NCI-H146 (cell line): ENCODE results near the gene ARSI.

Experiments
- DNase-seq: peaks from one replicate; lab custom pipeline; 2025; lab: John Stamatoyannopoulos, UW

The ARSI gene

GRCh38 chr5:150307617-150308426, 5.1 kb upstream of the ARSI start:
- no peak for DNase-seq

DNA sequence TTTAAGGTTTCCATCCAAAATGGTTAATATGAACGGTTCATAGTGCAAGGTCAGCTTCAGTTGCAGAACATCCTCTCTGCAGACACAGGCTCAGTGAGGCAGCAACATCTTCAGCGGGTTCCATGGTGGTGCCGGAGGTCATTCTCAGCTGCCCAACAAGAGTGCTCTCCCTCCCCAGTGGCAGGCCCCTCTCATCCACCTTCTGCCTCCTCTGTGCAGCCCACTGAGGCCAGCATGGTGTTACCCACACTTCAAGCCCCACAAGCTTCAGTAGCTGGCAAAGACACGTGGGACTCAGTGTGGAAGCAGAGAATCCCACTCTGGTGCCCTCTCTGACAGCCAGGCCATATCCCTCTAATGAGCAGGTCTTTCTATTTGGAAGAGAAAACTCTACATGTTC, 4.1 kb upstream of the ARSI start:
- no peak for DNase-seq

- no peak for DNase-seq
Observed at GRCh38 chr5:150305557-150305956, 2.9 kb upstream of the ARSI start.

DNA sequence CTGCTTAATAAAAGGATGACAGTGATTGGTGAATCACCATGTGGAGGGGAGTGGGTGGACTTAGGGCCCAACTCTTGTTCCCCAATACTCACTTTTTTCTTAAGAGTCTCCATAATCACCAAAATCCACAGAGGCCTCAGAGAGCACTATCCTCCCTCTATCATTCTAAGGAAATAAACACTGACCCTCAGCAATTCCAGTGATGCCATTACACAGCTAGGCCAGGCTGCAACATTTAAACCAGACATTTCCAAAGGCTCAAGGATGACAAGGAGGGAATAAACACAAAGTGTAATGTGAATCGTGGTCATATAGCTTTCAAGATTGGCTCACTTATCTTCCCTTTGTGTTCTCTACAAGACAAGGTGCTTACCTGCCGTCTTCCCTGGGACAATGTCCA, 2.4 kb upstream of the ARSI start:
- DNase-seq = no peak

DNA sequence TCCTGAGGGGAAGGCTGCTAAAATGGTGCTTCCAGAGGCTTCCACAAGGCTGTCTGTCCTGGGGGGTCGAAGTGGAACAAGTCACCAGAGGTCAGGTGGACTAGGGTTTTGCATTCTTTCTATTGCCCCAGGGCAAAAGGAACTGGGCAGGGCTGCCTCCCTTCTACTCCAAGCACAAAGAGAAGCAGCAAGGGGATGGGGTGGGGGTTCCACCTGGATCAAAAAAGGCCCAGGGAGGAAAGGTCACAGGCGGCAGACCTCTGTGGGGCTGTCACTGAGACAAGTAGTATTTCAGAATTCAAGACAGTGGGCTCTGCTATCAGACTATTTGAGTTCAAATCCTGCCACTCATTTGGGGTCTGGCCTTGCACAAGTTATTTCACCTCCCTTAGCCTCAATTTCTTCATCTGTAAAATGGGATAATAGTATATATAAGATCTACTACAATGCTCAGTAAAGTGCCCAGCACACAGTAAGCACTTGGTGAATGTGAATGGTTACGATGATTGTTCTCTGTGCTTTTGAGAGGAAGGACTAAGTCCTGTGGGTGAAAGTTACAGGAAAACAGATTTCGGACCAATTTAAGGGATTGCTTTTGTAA, 1.9 kb upstream of the ARSI start:
- no peak for DNase-seq

GRCh38 chr5:150303660-150304386, 1.1 kb upstream of the ARSI start:
- DNase-seq = no peak

GRCh38 chr5:150303070-150303615, 438 bp upstream of the ARSI start:
- DNase-seq = no peak

DNA sequence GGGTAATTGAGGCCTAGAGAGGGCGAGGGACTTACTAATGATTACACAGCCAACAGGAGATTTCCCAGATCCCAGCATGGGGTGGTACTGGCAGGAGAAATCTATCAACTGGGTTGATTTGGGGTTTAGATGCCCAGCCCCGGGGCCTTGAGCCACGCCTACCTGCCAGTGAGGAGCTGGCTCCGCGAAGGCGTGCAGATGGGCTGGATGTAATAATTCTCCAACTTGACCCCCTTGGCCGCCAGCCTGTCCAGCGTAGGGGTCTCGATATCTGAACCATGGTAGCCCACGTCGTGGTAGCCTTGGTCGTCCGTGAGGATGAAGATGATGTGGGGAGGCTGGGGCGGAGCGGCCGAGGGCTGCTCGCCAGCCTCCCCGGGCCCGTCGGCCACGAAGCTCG, 804 bp downstream of the ARSI start:
- no peak for DNase-seq

DNA sequence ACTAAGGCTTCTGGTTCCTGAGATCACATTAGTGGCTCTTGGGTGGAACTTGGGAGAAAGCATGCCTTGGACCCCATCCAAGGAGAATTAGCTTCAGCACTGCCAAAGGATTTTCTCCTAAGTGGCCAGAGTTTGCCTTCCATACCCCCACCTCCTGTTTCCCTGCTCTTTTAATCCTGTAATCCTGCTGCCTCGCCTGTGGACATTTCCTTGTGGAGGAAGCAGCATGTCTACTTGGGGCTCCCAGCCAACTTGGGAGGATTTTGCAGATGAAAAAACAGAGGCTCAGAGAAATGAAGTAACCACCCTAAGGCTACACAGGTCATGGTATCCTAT, 1.6 kb downstream of the ARSI start:
- DNase-seq = no peak

- DNase-seq = no peak
Observed at GRCh38 chr5:150300496-150301169, 2.1 kb downstream of the ARSI start.

- no peak for DNase-seq
Observed at GRCh38 chr5:150299571-150300327, 3.0 kb downstream of the ARSI start.

GRCh38 chr5:150298701-150299451, 3.8 kb downstream of the ARSI start:
- no peak for DNase-seq

GRCh38 chr5:150297934-150298595, 4.6 kb downstream of the ARSI start:
- no peak for DNase-seq

DNA sequence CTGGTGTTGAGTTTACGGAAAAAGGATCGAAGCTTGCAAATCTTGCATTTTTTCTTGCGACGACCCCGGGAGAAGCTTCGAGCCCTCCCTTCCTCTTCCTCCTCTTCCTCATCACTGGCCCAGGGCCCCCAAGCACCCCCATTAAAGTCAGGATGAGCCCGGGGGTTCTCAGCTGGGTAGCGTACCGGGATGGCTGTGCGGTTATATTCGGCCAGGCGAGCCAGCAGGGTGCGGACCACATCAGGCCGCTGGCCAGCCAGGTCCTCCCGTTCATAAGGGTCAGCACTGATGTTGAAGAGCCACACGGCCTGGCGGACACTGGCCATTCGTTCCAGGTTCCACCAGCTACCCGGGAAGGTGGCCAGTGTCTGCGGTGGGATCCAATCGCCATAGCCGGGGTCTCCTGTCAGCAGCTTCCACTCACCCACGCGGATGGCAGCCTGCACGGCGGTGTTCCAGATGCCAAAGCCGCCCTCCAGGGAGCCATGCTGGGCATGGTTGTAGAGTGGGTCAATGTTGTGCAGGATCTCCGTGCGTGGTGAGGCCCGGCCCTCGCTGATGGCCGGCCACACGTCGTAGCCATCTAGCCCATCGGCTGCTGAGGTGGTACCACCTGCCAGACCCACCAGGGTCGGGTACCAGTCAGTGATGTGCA, 5.3 kb downstream of the ARSI start:
- DNase-seq = no peak

GRCh38 chr5:150296496-150296895, 6.2 kb downstream of the ARSI start:
- DNase-seq = no peak

GRCh38 chr5:150295741-150296486, 6.8 kb downstream of the ARSI start:
- DNase-seq = no peak

GRCh38 chr5:150295172-150295634, 7.5 kb downstream of the ARSI start:
- no peak for DNase-seq

DNA sequence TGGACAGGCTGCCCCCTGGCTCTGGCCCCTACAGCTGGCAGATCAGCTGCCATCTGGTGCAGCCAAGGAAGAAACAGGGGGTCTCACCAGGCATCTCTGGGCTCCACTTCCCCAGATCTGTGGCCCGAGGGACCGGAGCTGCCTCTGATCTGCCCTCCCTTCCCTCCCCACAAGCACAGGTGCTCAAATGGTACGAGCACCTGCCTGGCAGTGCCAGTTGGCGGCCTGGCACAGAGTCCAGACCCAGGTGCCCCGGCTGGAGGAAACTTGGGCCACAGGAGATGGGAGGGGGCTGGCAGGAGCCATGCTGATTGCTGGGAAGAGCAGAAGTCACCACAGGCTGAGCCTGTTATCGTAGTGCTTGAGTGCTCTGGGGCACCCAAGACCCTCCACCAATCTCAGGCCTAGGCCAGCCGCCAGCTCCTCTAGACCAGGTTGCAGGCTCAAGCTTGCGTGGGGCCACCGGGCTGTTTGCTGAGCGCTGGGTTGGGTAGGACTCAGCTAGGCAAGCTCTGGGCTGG, 8.1 kb downstream of the ARSI start:
- DNase-seq = no peak
